ENCODE results near the gene C10orf95. TPM values are rescaled to one million over a fixed set of nuclear protein-coding genes. Genes with fewer than 3 reads are reported as not detected.

The C10orf95 gene
- total and polyA plus RNA-seq, 2 of the 13 experiments (the other 11 are each of a cell fraction or from before 2014, with no cell fraction given): 0.05 to 0.07 TPM

DNA sequence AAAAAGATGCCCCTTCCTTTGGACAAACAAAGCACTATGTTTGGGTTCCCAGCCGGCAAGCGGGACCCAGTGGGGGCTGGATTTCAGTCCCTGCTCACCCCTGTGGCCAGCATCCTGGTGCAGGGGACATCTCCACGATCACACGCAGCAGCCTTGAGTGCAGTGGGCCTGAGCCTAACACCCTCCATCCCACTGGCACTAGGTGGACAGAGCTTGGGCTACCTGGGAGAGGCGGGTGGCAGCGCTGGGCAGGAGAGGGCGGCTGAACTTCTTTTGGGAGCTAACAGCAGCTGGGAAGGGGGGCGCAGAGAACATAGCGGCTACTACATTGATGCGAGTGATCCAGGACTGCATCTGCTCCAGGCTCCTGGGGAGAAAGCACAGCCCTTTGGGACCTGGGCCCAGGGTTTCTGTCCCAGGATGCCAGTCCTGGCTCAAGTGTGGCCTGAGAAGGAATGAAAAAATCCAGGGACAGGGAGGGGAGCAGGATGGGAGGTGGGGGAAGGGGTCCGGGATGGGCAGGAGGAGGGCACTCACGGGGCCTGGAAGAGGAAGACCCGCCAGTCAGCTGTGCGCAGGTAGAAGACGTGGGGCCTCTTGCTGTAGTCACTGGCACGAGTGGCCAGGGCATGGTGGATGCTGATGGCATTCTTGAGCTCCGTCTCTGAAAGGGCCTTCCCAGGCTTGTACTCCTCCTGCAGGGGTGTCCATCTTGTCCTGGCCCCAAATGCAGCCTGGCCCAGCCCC, 46.8 kb downstream of the C10orf95 start (continued):
- no peak for TF ChIP-seq ZNF235 (CRISPR knock-in tag; IDR thresholded peaks at IDR 0.05; ENCODE audit: borderline replicate concordance)
- no peak for TF ChIP-seq LCORL (IDR thresholded peaks at IDR 0.05)
- TF ChIP-seq LCORL (CRISPR knock-in tag; IDR thresholded peaks at IDR 0.05): no peak
- TF ChIP-seq BORCS8-MEF2B (CRISPR knock-in tag; IDR thresholded peaks at IDR 0.05): no peak
- TF ChIP-seq STAT5B (CRISPR knock-in tag; IDR thresholded peaks at IDR 0.05): no peak
- no peak for TF ChIP-seq ZNF274 (CRISPR knock-in tag; IDR thresholded peaks at IDR 0.05)
- no peak for TF ChIP-seq IKZF4 (CRISPR knock-in tag; IDR thresholded peaks at IDR 0.05; ENCODE audit: borderline replicate concordance, low read depth, not compliant biosample characterization)
- no peak for TF ChIP-seq HNRNPLL (IDR thresholded peaks at IDR 0.05; ENCODE audit: low read depth, low read length, poor library complexity, severe bottlenecking)
- no peak for TF ChIP-seq MYNN (CRISPR knock-in tag; IDR thresholded peaks at IDR 0.05; ENCODE audit: low read depth)

DNA sequence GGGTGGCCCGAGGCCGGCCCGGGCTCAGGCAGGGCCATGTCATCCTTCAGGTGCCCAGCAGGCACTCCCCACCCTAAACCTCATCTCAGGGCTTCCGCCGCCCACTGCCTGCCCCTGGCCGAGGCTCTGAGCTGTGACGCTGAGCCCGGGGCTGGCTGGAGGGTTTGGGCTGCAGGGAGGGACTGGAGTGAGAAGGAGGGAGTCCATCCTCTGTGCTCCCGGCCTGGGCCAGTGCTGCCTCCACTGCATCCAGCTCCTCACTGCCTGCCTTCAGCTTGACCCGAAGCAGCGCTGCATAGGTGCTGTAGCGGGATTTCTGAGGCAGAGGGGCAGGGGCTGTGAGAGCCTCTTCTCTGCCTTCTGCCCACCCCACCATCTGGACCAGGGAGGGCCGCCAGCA, 48.2 kb downstream of the C10orf95 start:
- Histone ChIP-seq H3K4me2 (ENCODE audit: low read depth, low read length) (no peak overlapping the region), H3K27ac (ENCODE audit: extremely low read length, insufficient read depth, low read length) (no peak overlapping the region), H3K4me3 (replicated peaks in 1 of 3; ENCODE audit: insufficient read depth in 1 of 3, low read depth in 2 of 3, low read length in 3 of 3) (no peak overlapping the region), H3K9me3 (ENCODE audit: low read length) (no peaks in the 10 kb centered on the region), H3K79me2 (ENCODE audit: insufficient read depth, low read length) (no peaks in the 10 kb centered on the region), H3K9ac (ENCODE audit: insufficient read depth, low read depth, low read length) (no peak overlapping the region), H2AFZ (ENCODE audit: low read length) (no peak overlapping the region), H4K20me1 (ENCODE audit: insufficient read depth, low read length) (no peaks in the 10 kb centered on the region), H3K36me3 (replicated peaks in 1 of 2; ENCODE audit: control insufficient read depth in 1 of 2, insufficient read depth in 2 of 2, low read length in 2 of 2) (peaks cover 0 to 4% of the 10 kb centered on the region in 2 experiments; a peak in 1 of 5 replicates), H3K4me1 (ENCODE audit: insufficient read depth, low read length) (peaks cover 20% of the 10 kb centered on the region), H3K27me3 (ENCODE audit: control insufficient read depth in 1 of 2, insufficient read depth in 2 of 2, low read length in 2 of 2) (peaks cover 6 to 17% of the 10 kb centered on the region in 2 experiments)
- BruUV-seq (replicated peaks): no TSS peak
- FAIRE-seq (no peak), DNase-seq (ENCODE audit: low spot score) (no peak), ATAC-seq (no peak)
- intact Hi-C loops (cut with micrococcal nuclease; ENCODE audit: unreplicated experiment): no loop called here
- in situ Hi-C loops (cut with HindIII; ENCODE audit: extremely low pct_ligation_motif_present, low pct_unique_long_range_greater_than_20kb): loop anchor here (10.0 kb wide), 1 partner anchor 72 kb away; no protein-coding TSS in a partner anchor
- ChIA-PET POLR2A (interaction anchor here (0.7 to 1.7 kb wide), 4 partner anchors 7 to 29 kb away, joined by 3 to 5 read pairs (median 3); partner anchors contain the start of genes CUEDC2 and NFKB2), CTCF (ENCODE audit: low intra/inter-chr PET ratio, low total read pairs) (interaction anchor here (1.9 kb wide), 1 partner anchor 10 kb away, joined by 4 read pairs; no protein-coding TSS in a partner anchor)
- TF ChIP-seq NCOR1 (IDR thresholded peaks at IDR 0.05; ENCODE audit: borderline replicate concordance, low read length) (no peak), E2F1 (CRISPR knock-in tag; IDR thresholded peaks at IDR 0.05) (no peak), YEATS2 (CRISPR knock-in tag; IDR thresholded peaks at IDR 0.05; ENCODE audit: borderline replicate concordance) (no peak), AGO2 (optimal IDR thresholded peaks at IDR 0.05; ENCODE audit: low read depth, low read length) (peak; percentile 18)
- no CpG with 5 or more reads among the region's 13 CpGs for WGBS (ENCODE audit: low lambda C conversion rate)
